ENCODE data around the gene TMPRSS4. TPM values are rescaled to one million over a fixed set of nuclear protein-coding genes. Genes with fewer than 3 reads are reported as not detected.

Gene TMPRSS4
- total and polyA plus RNA-seq, 2 of the 4 experiments (the other 2 are of a cell fraction), result not detected

GRCh38 chr11:118068206-118068944 is 8.5 kb upstream of the TMPRSS4 start:
- ChIA-PET CTCF (interaction anchor here (0.6 kb wide), 1 partner anchor 723 kb away, joined by 5 read pairs; no protein-coding TSS in a partner anchor), POLR2A (ENCODE audit: unreplicated experiment) (no interaction called here)
- Histone ChIP-seq H4K5ac (ENCODE audit: low read depth, low read length) (no peak overlapping the region), H2BK15ac (ENCODE audit: low read depth, low read length) (no peak overlapping the region), H4K8ac (ENCODE audit: low read depth in 2 of 2, low read length in 2 of 2) (no peak overlapping the region), H3K4me1 (ENCODE audit: control insufficient read depth, insufficient read depth, low read length) (no peaks in the 10 kb centered on the region), H3K27me3 (ENCODE audit: control insufficient read depth, insufficient read depth, low read length) (no peaks in the 10 kb centered on the region; the same call in none of the 2 replicates), H3K79me1 (ENCODE audit: low read depth in 1 of 2, low read length in 2 of 2) (no peaks in the 10 kb centered on the region), H3K18ac (ENCODE audit: low read depth, low read length) (no peak overlapping the region), H4K20me1 (ENCODE audit: insufficient read depth, low read length) (no peaks in the 10 kb centered on the region), H3K4ac (ENCODE audit: low read depth, low read length) (no peak overlapping the region), H2BK120ac (ENCODE audit: low read depth, low read length) (no peak overlapping the region), H3K4me2 (ENCODE audit: low read depth, low read length) (no peak overlapping the region), H2AK5ac (ENCODE audit: low read depth, low read length) (no peak overlapping the region), H3K9me3 (ENCODE audit: control insufficient read depth, insufficient read depth, low read length) (no peaks in the 10 kb centered on the region), H3K14ac (replicated peaks; ENCODE audit: low read depth, low read length) (no peak overlapping the region), H2AK9ac (replicated peaks; ENCODE audit: low read depth, low read length, poor library complexity) (no peak overlapping the region), H3K56ac (ENCODE audit: extremely low read depth, insufficient read depth, low read length) (no peak overlapping the region), H3K9me1 (ENCODE audit: insufficient read depth, low read length) (no peaks in the 10 kb centered on the region), H3K4me3 (ENCODE audit: insufficient read depth, low read depth, low read length) (no peak overlapping the region), H3K27ac (ENCODE audit: insufficient read depth, low read length) (no peak overlapping the region), H3K9ac (ENCODE audit: low read depth, low read length) (no peak overlapping the region), H4K91ac (ENCODE audit: insufficient read depth, low read depth, low read length) (no peak overlapping the region), H2AFZ (replicated peaks; ENCODE audit: low read length, poor library complexity) (no peak overlapping the region), H3K23ac (ENCODE audit: low read depth, low read length) (no peak overlapping the region), H2BK5ac (ENCODE audit: low read depth, low read length, poor library complexity, severe bottlenecking) (no peak overlapping the region), H3K36me3 (ENCODE audit: control insufficient read depth, insufficient read depth, low read length) (no peaks in the 10 kb centered on the region), H2BK20ac (ENCODE audit: low read depth, low read length) (no peak overlapping the region)
- dilution Hi-C loops (cut with HindIII; ENCODE audit: low sequenced_read_pairs, unreplicated experiment) (no loop called here), in situ Hi-C loops (cut with MboI; ENCODE audit: low sequenced_read_pairs) (no loop called here), intact Hi-C loops (cut with micrococcal nuclease) (no loop called here)
- BruUV-seq (replicated peaks), result no TSS peak
- ATAC-seq (ENCODE audit: low read depth) (no peak), DNase-seq (no peak)
- 45% methylated on average over 12 of the region's 24 CpGs; no CpG with 5 or more reads in 1 of the 2 experiments for WGBS, 2 experiments (ENCODE audit: extremely low coverage in 2 of 2, insufficient read length in 1 of 2)
- no peak for TF ChIP-seq RCOR1 (IDR thresholded peaks at IDR 0.05; ENCODE audit: insufficient replicate concordance, low read length)
- no peak for TF ChIP-seq USF2 (IDR thresholded peaks at IDR 0.05; ENCODE audit: low read depth, low read length)
- TF ChIP-seq RFX5 (IDR thresholded peaks at IDR 0.05; ENCODE audit: low read depth, low read length), result no peak
- no peak for TF ChIP-seq CEBPB (IDR thresholded peaks at IDR 0.05; ENCODE audit: low read depth, low read length)
- TF ChIP-seq RAD21 (IDR thresholded peaks at IDR 0.05; ENCODE audit: low read length), result no peak
- TF ChIP-seq SMC3 (IDR thresholded peaks at IDR 0.05; ENCODE audit: low read depth, low read length), result no peak
- no peak for TF ChIP-seq POLR2A (IDR thresholded peaks at IDR 0.05; ENCODE audit: low read depth, low read length)
- TF ChIP-seq MAZ (IDR thresholded peaks at IDR 0.05; ENCODE audit: borderline replicate concordance, low read depth, low read length), result no peak
- TF ChIP-seq MAFK (IDR thresholded peaks at IDR 0.05; ENCODE audit: low read depth, low read length), result no peak
- no peak for TF ChIP-seq ELK1 (IDR thresholded peaks at IDR 0.05; ENCODE audit: borderline replicate concordance, low read depth, low read length)
- TF ChIP-seq MXI1 (IDR thresholded peaks at IDR 0.05; ENCODE audit: borderline replicate concordance, low read depth, low read length), result no peak

Measured in IMR-90 (cell line).